ENCODE results near the gene NIPBL. TPM values are rescaled to one million over a fixed set of nuclear protein-coding genes. Genes with fewer than 3 reads are reported as not detected.

NIPBL gene
- total RNA-seq, 1 donor from 2014 or later: 29.6 TPM

DNA sequence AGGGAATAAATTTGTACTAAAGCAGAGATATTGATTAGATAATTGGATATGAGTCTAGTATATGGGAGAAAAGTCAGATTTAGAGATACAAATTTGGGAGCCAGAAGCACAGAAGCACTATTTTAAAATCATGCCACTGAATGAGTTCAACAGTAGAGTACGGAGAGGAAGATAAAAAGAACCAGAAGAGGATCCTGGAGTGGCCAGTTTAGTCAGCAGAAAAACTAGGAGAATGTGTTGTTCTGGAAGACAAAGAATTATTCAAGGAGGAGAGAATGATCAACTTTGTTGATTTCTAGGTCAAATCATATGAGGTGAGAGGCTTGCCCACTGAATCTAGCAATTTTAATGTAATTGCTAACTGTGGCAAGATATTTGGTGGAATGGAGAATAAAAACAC lies 67.0 kb downstream of the NIPBL start:
- intact Hi-C loops (cut with DNase I): no loop called here

DNA sequence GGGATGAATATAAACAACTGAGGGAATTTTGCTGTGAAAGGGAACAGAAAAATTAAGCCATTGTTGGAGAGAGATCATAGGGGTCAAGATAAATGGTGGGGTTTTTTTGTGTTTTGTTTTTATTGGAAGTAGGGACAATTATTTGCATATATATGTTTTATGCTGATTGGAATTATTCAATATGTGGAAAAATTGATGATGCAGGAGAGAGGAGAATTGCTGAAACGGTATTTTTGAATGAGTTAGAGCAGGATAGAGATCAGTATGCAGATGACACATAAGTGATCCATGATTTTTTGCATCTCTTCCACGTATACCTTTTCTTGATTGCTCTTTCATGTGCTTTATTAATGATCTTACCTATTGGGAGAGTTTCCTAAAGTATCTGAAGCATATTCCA lies 67.5 kb downstream of the NIPBL start:
- intact Hi-C loops (cut with DNase I): no loop called here
- H3K27ac ChIP-seq: no peak overlapping the region
- no peaks in the 10 kb centered on the region for H3K36me3 ChIP-seq
- no peak overlapping the region for H3K4me3 ChIP-seq
- TF ChIP-seq, protein P1, sequence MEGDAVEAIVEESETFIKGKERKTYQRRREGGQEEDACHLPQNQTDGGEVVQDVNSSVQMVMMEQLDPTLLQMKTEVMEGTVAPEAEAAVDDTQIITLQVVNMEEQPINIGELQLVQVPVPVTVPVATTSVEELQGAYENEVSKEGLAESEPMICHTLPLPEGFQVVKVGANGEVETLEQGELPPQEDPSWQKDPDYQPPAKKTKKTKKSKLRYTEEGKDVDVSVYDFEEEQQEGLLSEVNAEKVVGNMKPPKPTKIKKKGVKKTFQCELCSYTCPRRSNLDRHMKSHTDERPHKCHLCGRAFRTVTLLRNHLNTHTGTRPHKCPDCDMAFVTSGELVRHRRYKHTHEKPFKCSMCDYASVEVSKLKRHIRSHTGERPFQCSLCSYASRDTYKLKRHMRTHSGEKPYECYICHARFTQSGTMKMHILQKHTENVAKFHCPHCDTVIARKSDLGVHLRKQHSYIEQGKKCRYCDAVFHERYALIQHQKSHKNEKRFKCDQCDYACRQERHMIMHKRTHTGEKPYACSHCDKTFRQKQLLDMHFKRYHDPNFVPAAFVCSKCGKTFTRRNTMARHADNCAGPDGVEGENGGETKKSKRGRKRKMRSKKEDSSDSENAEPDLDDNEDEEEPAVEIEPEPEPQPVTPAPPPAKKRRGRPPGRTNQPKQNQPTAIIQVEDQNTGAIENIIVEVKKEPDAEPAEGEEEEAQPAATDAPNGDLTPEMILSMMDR (IDR thresholded peaks at IDR 0.05): no peak
- H3K4me1 ChIP-seq: peaks cover 0 to 12% of the 10 kb centered on the region in 2 donors
- no peaks in the 10 kb centered on the region for H3K9me3 ChIP-seq
- no peaks in the 10 kb centered on the region for H3K27me3 ChIP-seq
- no peak for DNase-seq (ENCODE audit: low spot score in 2 of 2)

More for the DNA sequence above, 67.0 kb downstream of the NIPBL start:
- Histone ChIP-seq H3K4me3 (no peak overlapping the region), H3K9me3 (no peaks in the 10 kb centered on the region), H3K27me3 (no peaks in the 10 kb centered on the region), H3K36me3 (no peaks in the 10 kb centered on the region), H3K27ac (no peak overlapping the region), H3K4me1 (peaks cover 0 to 12% of the 10 kb centered on the region in 2 donors)
- TF ChIP-seq, protein P1 (IDR thresholded peaks at IDR 0.05): no peak
- no peak for DNase-seq (ENCODE audit: low spot score in 2 of 2)

DNA sequence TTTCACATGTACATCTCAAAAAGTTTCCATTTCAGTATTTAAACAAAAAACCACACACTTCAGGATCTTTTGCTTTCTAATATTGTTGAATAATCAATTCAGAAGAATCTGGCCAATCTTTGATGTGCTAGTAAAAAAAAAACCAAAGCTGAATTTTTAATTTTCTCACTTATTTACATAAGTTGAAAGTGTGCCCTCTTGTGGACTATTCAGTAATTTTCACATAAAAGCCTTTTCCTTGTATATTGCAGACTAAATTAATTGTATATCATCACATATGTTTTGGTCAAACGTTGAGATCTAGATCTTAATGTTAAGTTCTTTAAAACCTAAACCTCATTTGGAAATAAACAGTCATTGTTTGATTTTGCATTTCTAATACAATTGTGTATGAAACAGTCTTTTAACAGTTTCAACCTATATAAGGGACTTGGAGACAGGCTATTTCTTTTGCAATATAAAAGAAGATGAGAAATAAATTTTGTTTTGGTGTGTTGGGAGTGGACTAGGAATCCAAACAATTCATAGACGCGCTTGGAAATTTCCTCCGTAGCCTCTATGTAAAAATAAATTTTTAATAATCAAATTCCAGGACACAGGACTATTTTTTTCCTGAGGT lies 68.1 kb downstream of the NIPBL start:
- no peaks in the 10 kb centered on the region for H3K27me3 ChIP-seq
- no peak overlapping the region for H3K27ac ChIP-seq
- TF ChIP-seq, protein P1 (IDR thresholded peaks at IDR 0.05): peak in 2 of 3 experiments; percentile 48 to 58
- H3K4me3 ChIP-seq: no peak overlapping the region
- H3K4me1 ChIP-seq: peaks cover 0 to 10% of the 10 kb centered on the region in 2 donors
- no peak for DNase-seq (ENCODE audit: low spot score in 2 of 2)
- intact Hi-C loops (cut with DNase I): loop anchor here (5.0 kb wide), 1 partner anchor 67 kb away; the partner anchor contains the start of gene NIPBL
- no peaks in the 10 kb centered on the region for H3K36me3 ChIP-seq
- H3K9me3 ChIP-seq: no peaks in the 10 kb centered on the region

DNA sequence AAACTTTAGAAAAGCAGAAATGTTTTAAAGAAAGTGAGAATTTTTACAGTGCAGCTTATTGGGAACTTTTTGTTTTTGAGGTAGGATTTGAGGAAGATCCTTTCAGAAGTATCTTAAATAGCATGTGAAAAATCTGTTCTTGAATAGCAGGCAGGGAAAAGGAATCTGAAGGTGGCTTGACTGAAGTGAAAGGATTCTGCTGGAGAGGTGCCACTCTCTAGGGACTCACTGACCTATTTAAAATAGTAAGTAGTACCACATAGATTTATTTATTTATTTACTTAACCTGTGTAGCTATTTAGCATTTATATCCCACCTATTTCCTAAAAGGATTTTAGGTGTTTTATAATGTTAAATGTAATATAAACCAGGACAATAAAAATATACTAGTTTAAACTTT lies 69.1 kb downstream of the NIPBL start:
- DNase-seq (ENCODE audit: low spot score in 2 of 2): no peak
- intact Hi-C loops (cut with DNase I): loop anchor here (5.0 kb wide), 1 partner anchor 68 kb away; the partner anchor contains the start of gene NIPBL
- Histone ChIP-seq H3K27me3 (no peaks in the 10 kb centered on the region), H3K4me1 (peaks cover 0 to 15% of the 10 kb centered on the region in 2 donors), H3K4me3 (no peak overlapping the region), H3K9me3 (no peaks in the 10 kb centered on the region), H3K27ac (no peak overlapping the region), H3K36me3 (no peaks in the 10 kb centered on the region)
- TF ChIP-seq, protein P1 (IDR thresholded peaks at IDR 0.05): no peak

DNA sequence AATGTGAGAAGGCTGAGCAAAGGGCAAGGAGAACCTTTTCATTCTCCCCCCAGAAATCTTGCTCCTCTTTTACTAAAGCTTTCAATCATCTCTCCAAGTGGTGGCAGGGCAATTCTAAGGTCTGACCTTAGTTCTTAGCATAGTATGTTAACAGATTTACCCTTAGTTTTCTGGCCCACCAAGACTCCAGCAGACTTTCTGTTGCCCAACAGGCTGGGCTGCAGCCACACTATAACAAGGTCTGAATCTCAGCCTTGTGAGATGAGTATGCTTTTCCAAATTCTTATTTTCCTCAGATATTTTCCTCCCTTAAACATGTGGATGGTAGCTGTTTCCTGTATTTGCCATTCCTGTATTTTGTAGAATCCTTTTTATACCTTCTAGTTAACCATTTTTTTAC lies 69.5 kb downstream of the NIPBL start:
- Histone ChIP-seq H3K9me3 (no peaks in the 10 kb centered on the region), H3K4me1 (peaks cover 0 to 19% of the 10 kb centered on the region in 2 donors), H3K36me3 (no peaks in the 10 kb centered on the region), H3K27me3 (no peaks in the 10 kb centered on the region), H3K27ac (no peak overlapping the region), H3K4me3 (no peak overlapping the region)
- intact Hi-C loops (cut with DNase I): loop anchor here (5.0 kb wide), 1 partner anchor 69 kb away; the partner anchor contains the start of gene NIPBL
- DNase-seq (ENCODE audit: low spot score in 2 of 2): no peak
- TF ChIP-seq, protein P1 (IDR thresholded peaks at IDR 0.05): no peak

All from ascending aorta (tissue), 2 donors.